ENCODE results near the gene DCAF11.
A peak's percentile ranks its signal among the peaks of the same experiment; 100 is the strongest.

DCAF11 gene

DNA sequence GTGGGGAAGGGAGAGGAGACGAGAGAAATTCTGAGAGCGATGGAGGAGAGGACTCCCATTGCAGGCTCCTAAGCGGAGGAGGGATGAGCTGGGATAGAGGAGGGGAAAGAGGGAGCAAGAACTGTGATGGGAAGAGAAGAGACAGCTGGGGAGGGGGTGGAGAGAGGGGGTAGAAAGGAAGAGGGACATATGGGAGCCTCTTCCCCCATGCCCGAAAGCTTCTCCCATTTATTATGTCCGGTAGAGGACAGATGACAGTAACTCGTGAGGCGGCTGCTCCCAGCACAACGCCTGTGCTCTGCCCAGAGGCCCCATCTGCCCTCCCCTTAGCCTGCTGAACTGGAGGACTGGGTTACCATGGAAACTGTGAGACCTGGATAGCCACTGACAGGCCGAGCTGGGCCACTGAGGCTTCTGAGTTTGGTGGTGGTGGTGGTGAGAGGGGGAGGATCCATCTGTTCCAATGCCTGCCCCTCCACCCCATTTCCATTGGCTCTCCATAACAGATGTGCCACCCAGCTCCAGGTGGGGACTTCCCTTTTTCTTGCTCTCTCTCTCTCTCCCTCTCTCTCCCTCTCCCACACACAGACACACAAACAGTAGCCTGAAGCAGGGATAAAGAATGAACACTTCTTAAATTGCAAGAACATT, 35.0 kb upstream of the DCAF11 start:
- DNase-seq (ENCODE audit: low read depth): no peak

DNA sequence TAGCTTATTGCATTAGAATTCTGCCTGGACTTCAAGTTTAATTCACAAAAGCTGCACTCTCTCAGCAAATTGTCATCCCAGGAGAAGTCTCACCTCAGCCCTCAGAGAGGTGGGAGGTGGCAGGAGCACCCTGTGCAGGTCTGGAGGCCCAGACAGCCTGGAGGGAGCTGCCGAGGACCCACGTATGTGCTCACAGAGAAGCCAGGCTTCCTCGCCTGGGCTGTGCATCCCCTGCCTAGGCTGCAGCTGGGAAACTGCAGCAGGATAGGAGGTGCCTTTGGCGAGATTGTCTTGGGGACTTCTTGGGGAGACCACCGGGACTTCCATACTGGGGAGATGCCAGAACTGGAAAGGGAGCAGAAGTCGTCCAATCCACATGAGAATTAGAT, 34.4 kb upstream of the DCAF11 start:
- no peak for DNase-seq (ENCODE audit: low read depth)

DNA sequence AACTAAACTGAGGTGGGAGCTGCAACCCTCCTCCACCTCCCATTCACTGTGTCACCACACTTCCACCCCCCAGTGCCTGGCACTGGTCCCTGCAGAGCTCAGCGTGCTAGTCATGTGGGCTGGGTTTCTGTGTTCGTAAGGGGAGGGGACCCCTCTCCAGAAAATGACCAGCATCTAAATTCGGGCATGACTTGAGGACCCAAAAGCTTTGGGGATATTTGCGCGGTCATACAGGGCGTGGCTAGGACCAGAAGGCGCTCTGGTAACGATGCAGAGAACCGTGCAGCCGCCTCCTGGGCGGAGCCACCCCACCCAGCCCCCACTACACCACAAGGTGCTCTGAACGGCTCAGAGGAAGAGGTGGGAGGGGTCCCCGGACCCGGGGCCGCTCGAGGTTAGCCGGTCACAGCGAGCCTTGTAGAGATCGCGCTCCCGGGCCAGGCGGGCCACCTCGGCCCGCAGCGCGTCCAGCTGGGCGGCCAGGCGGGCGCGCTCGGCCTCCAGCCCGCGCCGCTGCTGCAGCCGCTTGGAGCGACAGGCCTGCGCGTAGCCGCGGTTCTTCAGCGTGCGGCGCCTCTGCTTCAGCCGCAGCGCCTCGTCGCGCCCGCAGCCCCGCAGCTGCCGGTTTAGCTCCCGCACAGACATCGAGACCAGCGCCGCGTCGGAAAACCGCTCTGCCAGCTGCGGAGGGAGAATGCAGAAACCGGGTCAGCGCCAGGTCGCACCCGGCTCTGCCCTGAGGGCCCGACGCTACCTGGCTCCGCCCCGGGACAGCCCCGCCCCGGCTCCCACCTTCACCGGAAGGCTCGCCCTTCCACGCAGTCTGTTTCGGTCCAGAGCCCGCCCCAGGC, 33.5 kb upstream of the DCAF11 start:
- DNase-seq (ENCODE audit: low read depth): peak; percentile 43

DNA sequence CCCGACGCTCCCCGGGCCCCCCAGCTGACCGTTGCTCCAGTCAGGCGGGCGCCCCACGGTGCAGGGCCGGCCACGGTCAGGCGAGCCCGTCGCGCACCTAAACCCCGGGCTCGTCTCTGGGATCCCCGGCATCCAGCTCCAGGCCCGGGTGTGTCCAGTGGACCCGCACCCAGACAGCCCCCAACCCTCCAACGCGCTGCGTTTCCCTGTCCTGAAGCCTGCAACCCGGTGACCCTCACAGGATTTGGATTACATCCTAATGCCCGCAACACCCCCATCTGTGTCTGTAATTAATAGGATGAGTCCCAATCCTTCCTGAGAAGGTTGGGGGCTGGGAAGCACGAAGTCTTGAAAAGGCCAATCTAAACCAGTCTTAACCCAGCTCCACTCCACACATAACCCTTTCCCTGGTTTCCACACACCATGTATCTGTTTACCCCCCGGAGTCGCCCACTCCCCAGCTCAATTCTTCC, 32.8 kb upstream of the DCAF11 start:
- DNase-seq (ENCODE audit: low read depth): no peak

DNA sequence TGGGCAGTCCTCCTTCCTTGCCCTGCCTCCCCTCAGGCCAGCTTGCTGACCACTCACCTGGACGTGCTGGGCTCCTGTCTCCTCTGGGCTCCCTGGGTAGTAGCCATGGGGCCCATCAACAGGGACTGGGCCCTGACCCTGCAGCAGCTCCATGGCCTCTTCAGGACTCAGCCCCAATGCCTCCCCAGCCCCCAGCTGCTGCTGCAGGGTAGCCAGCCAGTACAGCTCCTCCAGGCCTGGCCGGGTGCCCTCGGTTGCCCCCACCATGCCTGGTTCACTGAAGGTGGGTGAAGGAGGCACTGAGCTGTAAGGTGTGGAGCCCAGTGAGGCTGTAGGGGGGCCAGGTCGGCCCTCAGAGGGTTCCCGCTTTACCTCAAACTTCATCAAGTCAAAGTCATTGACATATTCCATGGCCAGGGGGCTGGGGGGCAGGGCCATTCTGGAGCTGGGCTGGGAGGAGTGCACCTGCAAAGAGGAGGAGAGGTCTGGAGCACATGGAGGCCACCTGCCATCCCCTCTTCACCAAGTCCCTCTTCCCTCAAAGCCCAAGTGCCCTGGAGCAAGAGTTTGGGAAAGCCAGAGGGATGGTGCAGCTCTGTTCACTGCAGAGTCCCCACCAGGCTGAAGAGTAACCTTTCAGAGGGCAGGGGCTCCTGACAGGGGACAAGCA, 32.0 kb upstream of the DCAF11 start:
- DNase-seq (ENCODE audit: low read depth): no peak

DNA sequence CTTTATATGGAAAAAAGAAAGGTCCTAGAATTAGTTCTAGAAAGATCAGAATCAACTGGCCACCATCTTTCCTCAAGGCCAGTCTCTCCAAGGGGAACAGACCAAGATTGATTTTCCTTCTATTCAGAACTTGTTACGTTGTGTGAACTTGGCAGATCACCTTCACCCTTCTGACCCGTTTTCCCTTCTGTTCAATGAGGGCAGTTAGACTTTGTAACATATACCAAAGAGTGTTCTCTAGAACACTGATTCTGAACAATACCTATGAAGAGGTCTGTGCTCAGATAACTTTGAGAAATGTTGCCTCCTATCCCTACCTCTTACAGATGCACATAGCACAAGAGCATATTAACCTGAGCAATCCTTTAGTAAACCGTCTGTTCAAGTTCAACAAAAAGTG, 31.1 kb upstream of the DCAF11 start:
- DNase-seq (ENCODE audit: low read depth): no peak

DNA sequence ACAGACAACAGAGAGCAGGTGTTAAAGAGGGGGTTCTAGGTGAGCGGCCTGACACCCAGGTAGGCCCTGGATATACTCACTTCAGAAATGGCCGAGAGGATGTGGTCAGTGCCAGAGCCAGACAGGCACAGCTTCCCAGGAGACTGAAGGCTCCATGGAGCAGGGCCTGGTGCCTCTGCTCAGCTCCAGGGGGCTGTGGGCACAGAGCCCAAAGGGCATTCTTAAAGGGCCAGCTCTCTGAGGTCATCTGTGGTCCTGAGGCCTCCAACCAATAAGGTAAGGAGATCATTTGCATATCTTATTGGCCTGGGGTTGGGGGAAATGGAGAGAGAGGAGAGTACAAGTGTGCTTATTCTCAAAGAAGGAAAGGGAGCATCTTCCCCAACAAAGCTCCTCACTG, 30.1 kb upstream of the DCAF11 start:
- no peak for DNase-seq (ENCODE audit: low read depth)

DNA sequence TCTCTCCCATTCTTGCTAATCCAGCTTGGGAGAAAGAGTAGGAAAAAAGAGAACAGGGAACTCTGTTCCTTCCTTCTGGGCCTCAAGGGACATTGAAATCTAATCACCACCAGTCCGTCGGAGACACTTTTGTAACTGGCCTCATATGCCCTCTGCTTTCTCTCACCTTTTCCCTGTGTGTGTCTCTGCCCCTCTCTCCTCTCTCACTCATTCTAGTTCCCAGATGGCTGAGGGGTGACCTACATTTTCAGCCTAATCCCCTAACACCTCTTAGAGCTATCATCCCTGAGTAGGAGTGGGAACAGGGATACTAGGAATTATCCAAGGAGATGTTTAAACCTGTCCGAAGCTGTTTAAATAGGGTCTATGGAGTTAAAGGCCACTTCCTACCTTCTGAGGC, 29.4 kb upstream of the DCAF11 start:
- DNase-seq (ENCODE audit: low read depth): no peak

DNA sequence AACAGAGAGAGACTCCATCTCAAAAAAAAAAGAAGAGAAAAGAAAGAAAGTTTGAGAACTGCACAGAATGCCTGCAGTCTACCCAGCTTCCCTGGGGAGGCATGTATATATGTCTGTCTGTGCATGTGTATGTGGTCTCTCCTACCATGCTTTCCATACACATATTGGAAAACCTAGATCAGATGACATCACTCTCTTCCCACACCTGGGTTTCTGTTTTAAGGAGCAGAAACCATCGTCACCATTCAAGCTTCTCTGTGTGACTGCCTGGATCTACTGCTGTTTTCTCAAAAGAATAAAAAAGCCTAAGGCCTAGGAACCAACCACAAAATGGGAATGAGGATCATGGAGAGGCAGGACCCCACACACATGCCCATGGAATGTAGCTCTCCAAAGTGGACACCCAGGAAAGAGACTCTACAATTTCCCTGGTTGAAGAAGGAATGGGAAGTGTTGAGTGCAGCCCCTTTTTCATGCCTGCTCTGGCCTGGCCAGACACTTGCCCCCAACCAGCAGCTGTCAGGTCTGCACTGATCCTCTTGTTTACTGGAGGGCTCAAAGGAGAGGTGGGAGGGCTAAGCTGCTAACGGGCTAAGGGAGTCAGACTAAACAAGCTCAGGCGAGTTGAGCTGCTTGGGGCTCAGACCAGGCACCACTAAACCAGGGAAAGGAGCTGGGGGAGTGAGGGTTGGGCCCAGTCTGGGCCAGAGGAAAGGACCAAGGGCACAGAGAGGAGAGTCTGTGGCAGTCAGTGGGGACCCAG, 28.2 kb upstream of the DCAF11 start:
- no peak for DNase-seq (ENCODE audit: low read depth)

DNA sequence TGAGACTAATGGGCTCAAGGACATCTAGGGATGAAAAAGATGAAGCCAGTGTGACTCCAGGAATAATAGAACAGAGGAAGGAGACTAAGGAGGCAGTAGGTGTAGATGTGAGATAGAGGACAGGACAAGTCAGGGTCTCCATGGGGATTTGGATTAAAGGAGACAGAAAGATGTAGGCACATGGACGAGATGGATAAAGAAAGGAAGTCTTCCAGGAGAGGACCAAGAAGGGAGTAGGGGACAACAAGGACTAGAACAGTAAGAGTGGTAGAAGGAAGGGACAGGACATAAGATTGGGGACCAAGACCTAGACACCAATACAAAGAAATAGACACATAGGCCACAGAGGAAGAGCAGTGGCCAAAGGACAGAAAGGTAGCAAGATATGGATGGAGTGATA, 27.6 kb upstream of the DCAF11 start:
- DNase-seq (ENCODE audit: low read depth): no peak

DNA sequence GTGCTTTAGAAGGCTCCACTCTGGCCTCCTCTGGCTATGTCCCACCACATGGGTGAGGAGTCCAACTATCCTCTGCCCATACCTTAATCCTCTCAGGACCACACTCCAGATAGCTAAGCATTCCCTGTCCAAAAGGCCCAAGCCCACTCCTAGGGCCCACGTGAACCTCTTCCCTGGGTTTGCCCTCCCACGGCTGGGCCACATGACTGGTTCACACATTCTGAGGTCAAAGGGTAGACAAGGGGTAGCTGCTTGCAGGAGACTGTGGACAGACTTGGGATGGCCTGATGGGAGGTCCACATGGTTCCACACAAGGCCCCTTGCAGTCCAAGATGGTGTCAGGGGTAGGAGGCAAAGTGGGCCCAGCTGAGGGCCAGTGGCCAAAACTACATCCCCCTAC, 26.5 kb upstream of the DCAF11 start:
- no peak for DNase-seq (ENCODE audit: low read depth)

DNA sequence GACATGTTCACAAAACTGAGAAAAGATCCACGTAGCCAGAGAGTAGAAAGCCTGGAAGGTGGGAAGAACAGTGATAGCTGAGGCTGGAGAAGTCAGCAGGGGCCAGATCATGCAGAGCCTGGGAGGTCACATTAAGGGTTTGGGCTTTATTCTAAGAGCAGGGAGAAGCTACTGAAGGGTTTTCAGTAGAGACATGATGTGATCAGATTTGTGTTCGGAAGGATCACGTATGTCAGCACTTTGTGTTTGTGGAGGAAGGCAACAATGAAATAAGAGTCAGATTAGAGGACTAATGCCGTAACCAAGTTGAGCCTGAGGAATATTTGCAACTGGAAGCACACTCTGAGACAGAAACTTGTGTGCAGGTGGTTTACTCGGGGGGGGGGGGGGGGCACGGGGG, 24.7 kb upstream of the DCAF11 start:
- no peak for DNase-seq (ENCODE audit: low read depth)

DNA sequence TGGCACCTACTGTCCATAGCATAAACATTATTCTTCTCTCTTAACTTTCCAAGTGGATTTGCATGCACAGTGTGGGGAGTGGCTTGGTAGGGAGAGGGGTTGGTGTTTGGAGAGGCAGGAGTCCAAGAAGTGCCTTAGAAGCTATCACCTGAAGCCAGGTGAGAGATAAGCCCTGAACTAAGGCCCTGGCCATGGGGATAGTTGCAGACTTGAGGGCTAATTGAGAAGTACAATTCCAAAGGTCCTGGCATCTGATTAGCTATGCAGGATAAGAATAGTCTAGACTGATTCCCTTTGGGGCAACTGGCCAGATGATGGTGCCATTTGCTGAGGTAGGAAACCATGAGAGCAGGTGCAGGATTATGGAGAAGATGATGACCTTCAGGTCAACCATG, 22.5 kb upstream of the DCAF11 start:
- DNase-seq (ENCODE audit: low read depth): no peak

DNA sequence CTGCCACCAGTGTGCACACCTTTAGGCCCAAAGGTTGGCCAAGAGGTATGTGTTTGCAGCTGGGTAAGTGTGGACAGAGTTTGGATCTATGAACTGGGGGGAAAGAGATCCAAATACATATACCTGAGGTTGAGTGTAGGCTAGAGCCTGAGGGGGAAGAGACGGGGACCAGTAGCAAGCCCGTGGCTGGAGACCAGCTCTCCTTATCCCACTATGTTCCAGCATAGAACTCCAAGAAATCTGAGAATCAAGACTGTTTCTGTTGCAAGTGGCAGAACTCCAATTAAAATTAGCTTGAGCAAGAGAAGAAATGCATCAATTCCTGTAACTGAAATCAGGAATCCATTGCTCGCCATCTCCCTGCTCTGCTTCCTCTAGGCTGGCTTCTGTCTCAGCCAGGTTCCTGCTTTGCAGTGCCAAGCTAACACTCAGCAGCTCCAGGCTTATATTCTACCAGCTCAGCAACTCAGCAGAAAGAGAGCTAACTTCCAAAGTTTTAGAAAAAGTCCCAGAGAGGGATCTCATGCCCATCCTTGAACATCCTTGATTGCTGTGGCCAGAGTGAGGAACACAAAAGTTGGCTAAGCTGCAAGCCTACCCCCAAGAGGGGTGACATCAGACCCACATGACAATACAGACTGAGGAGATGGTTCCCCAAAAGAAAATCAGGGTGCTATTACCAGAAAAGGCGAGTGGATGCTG, 21.9 kb upstream of the DCAF11 start:
- no peak for DNase-seq (ENCODE audit: low read depth)

DNA sequence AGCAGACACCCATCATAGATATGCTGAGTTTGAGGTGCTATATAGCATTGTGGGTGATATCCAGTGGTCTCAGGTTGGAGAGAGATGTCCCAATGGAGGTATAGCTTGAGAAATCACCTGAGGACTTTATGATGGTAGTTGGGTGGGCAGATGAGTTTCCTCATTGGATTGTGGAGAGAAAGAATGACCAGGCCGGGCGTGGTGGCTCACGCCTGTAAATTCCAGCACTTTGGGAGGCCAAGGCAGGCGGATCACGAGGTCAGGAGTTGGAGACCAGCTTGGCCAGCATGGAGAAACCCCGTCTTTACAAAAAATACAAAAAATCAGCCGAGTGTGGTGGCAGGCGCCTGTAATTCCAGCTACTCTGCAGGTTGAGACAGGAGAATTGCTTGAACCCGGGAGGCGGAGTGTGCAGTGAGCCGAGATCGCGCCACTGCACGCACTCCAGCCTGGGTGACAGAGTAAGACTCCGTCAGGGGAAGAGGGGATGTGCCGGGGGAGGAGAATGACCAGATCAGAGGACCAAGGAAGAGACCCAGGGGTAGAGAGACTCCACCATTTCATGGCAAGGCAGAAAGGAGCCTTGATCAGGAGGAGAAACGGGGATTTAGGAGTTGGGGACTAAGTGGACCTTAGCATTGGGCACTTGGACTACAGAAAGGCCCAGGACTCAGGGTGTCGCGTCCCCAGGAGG, 21.2 kb upstream of the DCAF11 start:
- DNase-seq (ENCODE audit: low read depth): no peak

DNA sequence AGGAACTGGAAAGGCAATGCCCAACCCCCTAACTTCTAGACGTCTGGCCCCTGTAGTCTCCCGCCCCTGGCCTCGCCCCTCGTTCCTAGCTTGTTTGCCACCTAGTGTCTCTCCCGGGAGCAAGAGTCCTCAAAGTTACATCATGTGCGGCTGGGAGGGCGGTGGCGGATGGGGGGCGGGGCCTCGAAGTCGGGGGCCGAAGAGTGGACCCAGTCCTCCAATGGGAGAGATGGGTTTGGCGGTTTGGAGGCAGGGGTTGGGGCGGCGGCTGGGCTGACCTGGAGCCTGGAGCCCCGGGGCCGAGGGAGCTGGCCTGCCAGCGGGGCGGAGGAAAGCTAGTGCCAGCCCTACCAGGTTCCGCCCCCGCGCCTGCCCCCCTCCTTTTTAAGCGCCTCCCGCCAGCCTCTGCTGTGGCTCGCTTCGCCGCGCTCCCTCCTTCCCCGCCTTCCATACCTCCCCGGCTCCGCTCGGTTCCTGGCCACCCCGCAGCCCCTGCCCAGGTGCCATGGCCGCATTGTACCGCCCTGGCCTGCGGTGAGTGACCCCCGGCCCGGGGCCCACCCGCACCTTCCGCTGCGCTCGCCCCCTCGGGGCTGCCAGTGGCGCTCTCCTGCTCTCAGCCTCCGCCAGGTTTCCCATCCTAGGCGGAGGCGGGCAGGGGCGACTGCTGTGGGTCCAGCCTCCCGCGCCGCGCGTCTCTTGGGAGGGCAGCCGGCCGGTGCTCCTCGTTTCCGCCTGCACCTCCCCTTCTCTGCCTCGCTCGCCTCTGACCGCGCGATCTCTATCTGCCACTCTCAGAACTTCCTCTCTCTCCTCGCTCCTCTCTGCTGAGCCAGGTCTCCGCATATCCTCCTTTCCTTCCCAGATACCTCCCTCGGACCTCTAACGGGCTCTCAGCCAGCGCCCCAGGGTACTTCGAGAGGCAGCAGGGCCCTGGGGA, 20.4 kb upstream of the DCAF11 start, which contains the start of gene PCK2:
Gene PCK2 (plus strand): TSS at position 411 of the 940 bp plus-strand sequence. CDS start 95 bp downstream, at position 506.
- peak; percentile 50 for DNase-seq (ENCODE audit: low read depth)

DNA sequence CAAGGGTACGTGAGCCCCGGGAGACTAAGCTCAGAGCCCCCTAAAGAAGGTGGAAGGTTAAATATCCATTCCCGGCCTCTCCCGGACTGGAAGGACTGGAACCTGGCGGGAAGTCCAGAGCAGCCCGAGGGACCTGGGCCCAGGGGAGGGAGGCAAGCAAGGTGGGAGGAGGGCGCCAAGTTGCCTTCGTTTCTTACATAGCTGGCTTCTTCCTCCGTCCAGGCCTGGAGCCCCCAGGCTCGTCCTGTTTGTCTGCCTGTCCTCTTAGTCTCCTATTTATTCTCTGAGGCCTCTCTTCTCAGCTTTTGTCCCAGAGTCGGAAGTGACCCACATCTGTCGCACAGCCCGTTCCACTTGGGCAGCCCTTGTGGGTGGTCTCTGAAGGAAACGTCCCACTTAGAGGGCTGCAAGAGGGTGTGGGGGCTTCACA, 19.7 kb upstream of the DCAF11 start:
- no peak for DNase-seq (ENCODE audit: low read depth)

DNA sequence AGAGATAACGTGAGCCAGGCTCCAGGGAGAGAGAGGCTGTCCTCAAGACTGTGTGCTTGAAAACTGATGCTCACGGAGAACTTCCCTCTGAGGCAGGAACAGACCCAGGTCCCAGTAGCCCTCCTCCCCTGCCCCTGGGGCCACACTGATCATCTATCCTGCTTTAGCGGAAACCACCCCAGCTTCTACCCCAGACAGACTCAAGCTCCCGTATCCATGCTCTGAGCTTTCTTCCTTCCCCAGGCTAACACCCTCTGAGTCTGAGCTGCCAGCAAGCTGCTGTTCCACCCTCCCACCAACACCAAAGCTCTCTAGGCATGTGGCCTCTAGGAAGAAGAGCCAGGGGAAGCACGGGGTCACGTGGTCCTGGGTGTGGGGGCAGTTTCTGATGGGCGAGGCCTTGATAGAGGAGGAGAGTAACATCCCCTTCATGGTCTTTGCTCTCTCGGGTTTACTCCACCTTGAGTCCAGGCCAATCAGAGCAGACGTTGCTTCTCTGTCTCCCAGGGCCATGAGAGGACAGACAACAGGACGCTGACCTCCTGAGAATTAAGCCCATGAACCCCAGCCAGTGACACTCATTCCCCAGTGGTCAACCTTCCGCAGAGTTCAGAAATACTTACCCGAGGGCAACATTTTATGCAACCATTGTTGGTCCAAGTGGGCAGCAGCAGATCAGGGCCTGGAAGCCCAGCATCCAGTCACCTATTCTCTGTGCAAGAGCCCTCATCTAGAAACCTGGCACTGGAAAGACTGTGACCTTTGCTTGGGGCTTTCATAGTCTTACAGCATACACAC, 19.1 kb upstream of the DCAF11 start:
- DNase-seq (ENCODE audit: low read depth): no peak
